ENCODE measurements around the gene TMEM143. TPM values are rescaled to one million over a fixed set of nuclear protein-coding genes. Genes with fewer than 3 reads are reported as not detected.

Gene TMEM143
- total RNA-seq: 2.0 and 2.6 TPM in 2 replicates

GRCh38 chr19:48363810-48364597, at the start of gene TMEM143, which contains the start of gene SYNGR4:
Gene TMEM143 (minus strand): TSS chr19:48363940. CDS start chr19:48363920, 20 bp downstream.
Gene SYNGR4 (plus strand): TSS chr19:48364367. CDS start chr19:48365843, 1,476 bp downstream.

GRCh38 chr19:48393559-48394330, 30.0 kb upstream of the TMEM143 start, which contains the start of gene GRIN2D:
Gene GRIN2D (plus strand): TSS chr19:48393668. CDS start chr19:48398393, 4,725 bp downstream.

GRCh38 chr19:48391100-48392005, 27.6 kb upstream of the TMEM143 start, which contains the start of gene KDELR1:
Gene KDELR1 (minus strand): TSS chr19:48391551. CDS start chr19:48391358, 193 bp downstream.

GRCh38 chr19:48325265-48325910, 38.4 kb downstream of the TMEM143 start, which contains the start of gene EMP3:
Gene EMP3 (plus strand): TSS chr19:48325552. CDS start chr19:48326845, 1,293 bp downstream.

Other genes with a start within 250 kb of the TMEM143 start
- 22.6 and 51.4 TPM in 2 replicates for gene LIG1, start 193.6 kb downstream of the TMEM143 start, total RNA-seq
- 2.9 TPM in 2 replicates for gene ZSWIM9, start 193.3 kb downstream of the TMEM143 start, total RNA-seq
- 106 and 112 TPM in 2 replicates for gene CARD8, start 108.0 kb downstream of the TMEM143 start, total RNA-seq
- gene ZNF114, start 93.9 kb downstream of the TMEM143 start, total RNA-seq: 0.28 and 1.7 TPM in 2 replicates
- gene EMP3, start 38.4 kb downstream of the TMEM143 start, total RNA-seq: 84.4 and 92.3 TPM in 2 replicates
- not detected in 2 replicates for gene SYNGR4, start 427 bp upstream of the TMEM143 start, total RNA-seq
- 43.4 and 47.6 TPM in 2 replicates for gene KDELR1, start 27.6 kb upstream of the TMEM143 start, total RNA-seq
- gene GRIN2D, start 29.7 kb upstream of the TMEM143 start, total RNA-seq: 0.27 and 0.66 TPM in 2 replicates
- 30.1 and 31.1 TPM in 2 replicates for gene GRWD1, start 82.0 kb upstream of the TMEM143 start, total RNA-seq
- 0.36 and 0.75 TPM in 2 replicates for gene KCNJ14, start 91.6 kb upstream of the TMEM143 start, total RNA-seq
- gene CYTH2, start 105.4 kb upstream of the TMEM143 start, total RNA-seq: 58.9 and 69.9 TPM in 2 replicates
- under 0.01 and 0.28 TPM in 2 replicates for gene LMTK3, start 147.9 kb upstream of the TMEM143 start, total RNA-seq
- gene SULT2B1, start 188.2 kb upstream of the TMEM143 start, total RNA-seq: not detected in 2 replicates
- not detected in 2 replicates for gene SPACA4, start 242.8 kb upstream of the TMEM143 start, total RNA-seq

Measured in endothelial cell of coronary artery (primary cell).